Activated CD8-positive, alpha-beta memory T cell treated with anti-CD3 and anti-CD28 coated beads, Interleukin-2, amount 50 U/mL, for 24 hours (primary cell): ENCODE measurements around the gene KANSL1L.

Experiments used
- DNase-seq: peaks from one replicate; pipeline ENCODE4 v3.0.0-alpha.2; 2020; ENCODE audit errors: extremely low read depth

The KANSL1L gene

GRCh38 chr2:210086292-210086691, 84.9 kb downstream of the KANSL1L start:
- no peak for DNase-seq

- DNase-seq, result no peak
These were observed 98.2 kb downstream of the KANSL1L start for GRCh38 chr2:210072922-210073509.

- DNase-seq, result no peak
These were observed 98.7 kb downstream of the KANSL1L start for GRCh38 chr2:210072493-210072892.

GRCh38 chr2:210063306-210063705, 107.9 kb downstream of the KANSL1L start:
- no peak for DNase-seq

- DNase-seq, result no peak
These were observed 115.4 kb downstream of the KANSL1L start for GRCh38 chr2:210055825-210056224.

- no peak for DNase-seq
These were observed 116.5 kb downstream of the KANSL1L start for GRCh38 chr2:210054696-210055095.

GRCh38 chr2:210050885-210051284, 120.3 kb downstream of the KANSL1L start:
- DNase-seq, result no peak

- no peak for DNase-seq
These were observed 121.4 kb downstream of the KANSL1L start for GRCh38 chr2:210049831-210050230.

- no peak for DNase-seq
These were observed 124.2 kb downstream of the KANSL1L start for GRCh38 chr2:210046851-210047500.

- no peak for DNase-seq
These were observed 133.1 kb downstream of the KANSL1L start for GRCh38 chr2:210038078-210038477.

GRCh38 chr2:210035679-210036078, 135.5 kb downstream of the KANSL1L start:
- no peak for DNase-seq

GRCh38 chr2:210034087-210034683, 137.0 kb downstream of the KANSL1L start:
- no peak for DNase-seq

- no peak for DNase-seq
These were observed 143.0 kb downstream of the KANSL1L start for GRCh38 chr2:210028178-210028577.

GRCh38 chr2:210027608-210028007, 143.6 kb downstream of the KANSL1L start:
- DNase-seq, result no peak

GRCh38 chr2:210022824-210023223, 148.4 kb downstream of the KANSL1L start:
- DNase-seq, result no peak

GRCh38 chr2:210020138-210020537, 151.1 kb downstream of the KANSL1L start:
- DNase-seq, result no peak

- no peak for DNase-seq
These were observed 161.3 kb downstream of the KANSL1L start for GRCh38 chr2:210009896-210010295.

- no peak for DNase-seq
These were observed 162.1 kb downstream of the KANSL1L start for GRCh38 chr2:210009126-210009525.

- no peak for DNase-seq
These were observed 163.3 kb downstream of the KANSL1L start for GRCh38 chr2:210007895-210008294.

GRCh38 chr2:210004881-210005280, 166.3 kb downstream of the KANSL1L start:
- no peak for DNase-seq

GRCh38 chr2:210003359-210003758, 167.8 kb downstream of the KANSL1L start:
- DNase-seq, result no peak

GRCh38 chr2:210002158-210003157, 168.8 kb downstream of the KANSL1L start, which contains the start of gene RPE:
TSS of gene RPE (plus strand) at chr2:210002638. CDS start at chr2:210002662, 24 bp downstream.
- DNase-seq, result peak; percentile 95
